Activated CD8-positive, alpha-beta memory T cell treated with anti-CD3 and anti-CD28 coated beads for 4 hours (primary cell): ENCODE results near the gene CD82.
"Not testable (repeated sequence)": the region's sequence is repeated elsewhere in the genome, so short reads cannot be mapped to it uniquely, and the experiment has no call there.

ENCODE experiments used
- DNase-seq, 2 donors: peaks; one replicate each; pipeline ENCODE4 v3.0.0-alpha.2; 2020; ENCODE audit warnings: low read depth in 2 of 2

Gene CD82

GRCh38 chr11:44631831-44632230 lies 66.4 kb downstream of the CD82 start:
- DNase-seq = no peak

GRCh38 chr11:44632466-44633123 lies 67.1 kb downstream of the CD82 start:
- no peak for DNase-seq

GRCh38 chr11:44633641-44634040 lies 68.2 kb downstream of the CD82 start:
- DNase-seq = no peak

GRCh38 chr11:44634401-44635281 lies 69.2 kb downstream of the CD82 start:
- DNase-seq = peak in 1 of 2 donors; percentile 17

GRCh38 chr11:44637487-44637886 lies 72.0 kb downstream of the CD82 start:
- DNase-seq = no peak

- DNase-seq = no peak
These were observed 72.6 kb downstream of the CD82 start for GRCh38 chr11:44638032-44638431.

- DNase-seq = no peak
These were observed 77.8 kb downstream of the CD82 start for GRCh38 chr11:44643217-44643616.

GRCh38 chr11:44645827-44646226 lies 80.4 kb downstream of the CD82 start:
- no peak for DNase-seq

GRCh38 chr11:44647255-44647955 lies 81.9 kb downstream of the CD82 start:
- not testable (repeated sequence) for DNase-seq

- no peak for DNase-seq
These were observed 82.6 kb downstream of the CD82 start for GRCh38 chr11:44648109-44648508.

GRCh38 chr11:44651535-44652155 lies 86.2 kb downstream of the CD82 start:
- DNase-seq = no peak

GRCh38 chr11:44652901-44653644 lies 87.6 kb downstream of the CD82 start:
- DNase-seq = no peak

GRCh38 chr11:44654057-44654456 lies 88.6 kb downstream of the CD82 start:
- DNase-seq = no peak

- DNase-seq = no peak
These were observed 89.1 kb downstream of the CD82 start for GRCh38 chr11:44654596-44654995.

GRCh38 chr11:44657836-44658505 lies 92.5 kb downstream of the CD82 start:
- DNase-seq = no peak

- DNase-seq = no peak
These were observed 93.0 kb downstream of the CD82 start for GRCh38 chr11:44658506-44658850.

GRCh38 chr11:44659641-44660040 lies 94.2 kb downstream of the CD82 start:
- no peak for DNase-seq

- DNase-seq = not testable (repeated sequence)
These were observed 95.1 kb downstream of the CD82 start for GRCh38 chr11:44660535-44660934.

- DNase-seq = no peak
These were observed 95.9 kb downstream of the CD82 start for GRCh38 chr11:44661311-44661717.
